Fibroblast of villous mesenchyme (primary cell): Measurements from ENCODE around the gene SLC39A11. TPM values are rescaled to one million over a fixed set of nuclear protein-coding genes. Genes with fewer than 3 reads are reported as not detected.
"Not testable (repeated sequence)": the region's sequence is repeated elsewhere in the genome, so short reads cannot be mapped to it uniquely, and the experiment has no call there.

Experiments used
- DNase-seq: peaks from one replicate; pipeline ENCODE4 v3.0.0-alpha.2; 2010; ENCODE audit warnings: low read depth
- H3K4me3 ChIP-seq: 2 replicates; pipeline ENCODE4 v1.5.1; 2011; ENCODE audit warnings: low read depth, mild to moderate bottlenecking, low read length
- total RNA-seq: library from RNA; depleted of rRNA; stranded (reverse); fragments of >200 nt; gene quantifications from 2 replicates; pipeline ENCODE4 v1.2.3, GENCODE V29; 2012
- TF ChIP-seq, protein P1 (sequence below): IDR thresholded peaks from 2 replicates; pipeline ENCODE4 v1.5.1; 2012; ENCODE audit warnings: low read depth, mild to moderate bottlenecking, low read length; ENCODE audit not compliant: insufficient read depth

The SLC39A11 gene
- total RNA-seq, 1 donor = 16.0 TPM

- TF ChIP-seq, protein P1, sequence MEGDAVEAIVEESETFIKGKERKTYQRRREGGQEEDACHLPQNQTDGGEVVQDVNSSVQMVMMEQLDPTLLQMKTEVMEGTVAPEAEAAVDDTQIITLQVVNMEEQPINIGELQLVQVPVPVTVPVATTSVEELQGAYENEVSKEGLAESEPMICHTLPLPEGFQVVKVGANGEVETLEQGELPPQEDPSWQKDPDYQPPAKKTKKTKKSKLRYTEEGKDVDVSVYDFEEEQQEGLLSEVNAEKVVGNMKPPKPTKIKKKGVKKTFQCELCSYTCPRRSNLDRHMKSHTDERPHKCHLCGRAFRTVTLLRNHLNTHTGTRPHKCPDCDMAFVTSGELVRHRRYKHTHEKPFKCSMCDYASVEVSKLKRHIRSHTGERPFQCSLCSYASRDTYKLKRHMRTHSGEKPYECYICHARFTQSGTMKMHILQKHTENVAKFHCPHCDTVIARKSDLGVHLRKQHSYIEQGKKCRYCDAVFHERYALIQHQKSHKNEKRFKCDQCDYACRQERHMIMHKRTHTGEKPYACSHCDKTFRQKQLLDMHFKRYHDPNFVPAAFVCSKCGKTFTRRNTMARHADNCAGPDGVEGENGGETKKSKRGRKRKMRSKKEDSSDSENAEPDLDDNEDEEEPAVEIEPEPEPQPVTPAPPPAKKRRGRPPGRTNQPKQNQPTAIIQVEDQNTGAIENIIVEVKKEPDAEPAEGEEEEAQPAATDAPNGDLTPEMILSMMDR = no peak
- no peak overlapping the region for H3K4me3 ChIP-seq
- DNase-seq = no peak
Measured at GRCh38 chr17:72829883-72830282, 262.6 kb downstream of the SLC39A11 start.

DNA sequence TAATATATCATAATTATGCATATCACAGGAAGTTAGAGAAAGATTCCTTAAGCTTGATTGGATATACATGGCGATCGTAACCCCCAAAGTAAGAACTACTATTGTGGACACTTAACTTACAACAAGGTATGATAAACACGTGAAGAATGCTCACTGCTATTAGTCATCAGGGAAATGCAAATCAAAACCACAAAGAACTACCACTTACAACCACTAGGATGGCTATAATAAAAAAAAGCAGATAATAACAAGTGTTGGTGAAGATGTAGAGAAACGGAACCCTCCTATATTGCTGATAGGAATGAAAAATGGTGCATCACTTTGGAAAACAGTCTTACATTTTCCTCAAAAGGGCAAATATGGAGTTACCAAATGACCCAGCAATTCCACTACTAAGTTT is 265.9 kb downstream of the SLC39A11 start:
- DNase-seq = peak; percentile 5
- H3K4me3 ChIP-seq = no peak overlapping the region
- TF ChIP-seq, protein P1 = no peak

- not testable (repeated sequence) for DNase-seq, H3K4me3 ChIP-seq
Measured at GRCh38 chr17:72826059-72826458, 266.4 kb downstream of the SLC39A11 start.

DNA sequence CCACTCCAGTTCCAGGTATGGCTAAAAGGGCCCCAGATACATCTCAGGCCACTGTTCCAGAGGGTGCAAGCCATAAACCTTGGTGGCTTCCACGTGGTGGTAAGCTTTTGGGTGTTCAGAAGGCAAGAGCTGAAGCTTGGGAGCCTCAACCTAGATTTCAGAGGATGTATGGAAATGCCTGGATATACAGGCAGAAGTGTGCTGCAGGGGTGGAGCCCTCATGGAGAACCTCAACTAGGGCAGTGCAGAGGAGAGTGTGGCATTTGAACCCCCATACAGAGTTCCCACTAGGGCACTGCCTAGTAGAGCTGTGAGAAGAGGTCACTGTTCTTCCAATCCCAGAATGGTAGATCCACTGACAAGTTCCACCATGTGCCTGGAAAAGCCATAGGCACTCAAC is 267.3 kb downstream of the SLC39A11 start:
- no peak overlapping the region for H3K4me3 ChIP-seq
- TF ChIP-seq, protein P1 = no peak

GRCh38 chr17:72824267-72824666 is 268.2 kb downstream of the SLC39A11 start:
- DNase-seq, H3K4me3 ChIP-seq: not testable (repeated sequence)

More for the DNA sequence above, 267.3 kb downstream of the SLC39A11 start:
- DNase-seq = no peak

- DNase-seq = no peak
- TF ChIP-seq, protein P1 = no peak
- no peak overlapping the region for H3K4me3 ChIP-seq
Measured at GRCh38 chr17:72822358-72823023, 270.0 kb downstream of the SLC39A11 start.

GRCh38 chr17:72816406-72816805 is 276.1 kb downstream of the SLC39A11 start:
- DNase-seq = no peak
- TF ChIP-seq, protein P1 = no peak
- H3K4me3 ChIP-seq = no peak overlapping the region

DNA sequence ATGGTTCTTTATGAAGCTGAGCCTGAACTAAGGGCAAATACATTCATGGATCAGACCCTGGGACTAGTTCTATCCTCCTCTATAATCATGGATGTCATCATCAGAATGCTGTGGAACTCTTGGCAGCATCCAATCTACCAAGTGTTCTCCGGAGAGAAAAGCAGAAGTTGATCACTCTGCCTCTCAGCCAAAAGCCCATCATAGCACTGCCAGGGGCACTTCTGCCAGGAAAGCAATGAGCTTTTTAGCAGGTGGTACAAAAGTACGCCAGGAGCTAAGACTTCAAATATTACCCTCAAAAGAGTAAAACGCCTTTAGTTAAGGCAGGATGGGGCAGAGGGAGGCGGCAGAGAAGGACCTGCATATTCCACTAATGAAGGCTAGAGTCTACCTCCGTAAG is 279.0 kb downstream of the SLC39A11 start:
- no peak for DNase-seq
- TF ChIP-seq, protein P1 = no peak
- H3K4me3 ChIP-seq = no peak overlapping the region
